HepG2 (cell line): Measurements from ENCODE around the gene SLC26A4. TPM values are rescaled to one million over a fixed set of nuclear protein-coding genes. Genes with fewer than 3 reads are reported as not detected.
A peak's percentile ranks its signal among the peaks of the same experiment; 100 is the strongest.

Experiments
- ARNT2 ChIP-seq: sonication (generic); formaldehyde crosslinking; IDR thresholded peaks from 2 replicates; pipeline ENCODE4 v1.8.0; 2022; ENCODE audit warnings: mild to moderate bottlenecking, low read depth, missing genetic modification reagents, moderate library complexity
- CBX2 ChIP-seq, 2 experiments: fragments of 200-600 bp in 1 of 2; sonication (generic); formaldehyde crosslinking in 1 of 2; IDR thresholded peaks; 2 replicates each; pipeline versions ENCODE4 v1.7.0 to v1.8.1; 2018 to 2022; ENCODE audit warnings: low read depth in 2 of 2, low read length in 1 of 2, mild to moderate bottlenecking in 1 of 2, missing genetic modification reagents in 1 of 2
- HHEX ChIP-seq: IDR thresholded peaks from 2 replicates; pipeline ENCODE4 v1.6.1; 2016; ENCODE audit warnings: control low read depth
- HMGA1 ChIP-seq: sonication (generic); formaldehyde crosslinking; conservative IDR thresholded peaks from 2 replicates; pipeline ENCODE4 v1.4.0; 2020; ENCODE audit warnings: missing genetic modification reagents
- NCOA5 ChIP-seq: sonication (generic); formaldehyde crosslinking; IDR thresholded peaks from 2 replicates; pipeline ENCODE4 v1.4.0; 2020; ENCODE audit warnings: missing genetic modification reagents
- NFYB ChIP-seq: sonication (generic); formaldehyde crosslinking; IDR thresholded peaks from 2 replicates; pipeline ENCODE4 v1.4.0; 2020; ENCODE audit warnings: missing genetic modification reagents
- THAP9 ChIP-seq: sonication (generic); formaldehyde crosslinking; IDR thresholded peaks from 2 replicates; pipeline ENCODE4; 2020; ENCODE audit warnings: missing genetic modification reagents, mild to moderate bottlenecking, borderline replicate concordance
- THRA ChIP-seq: sonication (generic); formaldehyde crosslinking; IDR thresholded peaks from 2 replicates; pipeline ENCODE4 v1.4.0; 2020; ENCODE audit warnings: missing genetic modification reagents, borderline replicate concordance
- UBTF ChIP-seq: sonication (generic); formaldehyde crosslinking; IDR thresholded peaks from 2 replicates; pipeline ENCODE4 v1.4.0; 2020; ENCODE audit warnings: mild to moderate bottlenecking, missing genetic modification reagents
- ZNF10 ChIP-seq: sonication (generic); formaldehyde crosslinking; IDR thresholded peaks from 2 replicates; pipeline ENCODE4 v1.4.0; 2020; ENCODE audit warnings: mild to moderate bottlenecking, low read depth, missing genetic modification reagents, borderline replicate concordance
- ZNF234 ChIP-seq: sonication (generic); formaldehyde crosslinking; conservative IDR thresholded peaks from 2 replicates; pipeline ENCODE4 v1.5.1; 2020; ENCODE audit warnings: mild to moderate bottlenecking, missing genetic modification reagents
- ZNF253 ChIP-seq: sonication (generic); formaldehyde crosslinking; IDR thresholded peaks from 2 replicates; pipeline ENCODE4 v1.8.0; 2022; ENCODE audit warnings: mild to moderate bottlenecking, missing genetic modification reagents, borderline replicate concordance
- ZNF704 ChIP-seq: sonication (generic); formaldehyde crosslinking; IDR thresholded peaks from 2 replicates; pipeline ENCODE4 v1.8.1; 2023; ENCODE audit warnings: mild to moderate bottlenecking, inconsistent platforms, moderate library complexity, missing genetic modification reagents, borderline replicate concordance
- ZNF737 ChIP-seq: sonication (generic); formaldehyde crosslinking; IDR thresholded peaks from 2 replicates; pipeline ENCODE4 v1.5.0; 2020; ENCODE audit warnings: missing genetic modification reagents, mild to moderate bottlenecking, borderline replicate concordance
- ZNF839 ChIP-seq: sonication (generic); formaldehyde crosslinking; IDR thresholded peaks from 2 replicates; pipeline ENCODE4 v1.4.0; 2020; ENCODE audit warnings: missing genetic modification reagents, mild to moderate bottlenecking, borderline replicate concordance
- polyA plus RNA-seq, 8 experiments: library from polyadenylated mRNA; depleted of rRNA in 3 of 8; stranded (reverse) in 7 of 8; unstranded in 1 of 8; fragments of >200 nt; fragmentation: Illumina TruSeq in 4 of 8; extraction: Trizol in 4 of 8; gene quantifications; 2 replicates each; pipeline versions ENCODE4 v1.2.1 to v1.2.3, GENCODE V29; 2011 to 2016; ENCODE audit warnings: low read depth in 4 of 8, missing spikeins in 1 of 8, mixed read lengths in 1 of 8; ENCODE audit not compliant: insufficient read depth in 1 of 8
- total RNA-seq, 5 experiments: library from RNA; depleted of rRNA; stranded (reverse); fragments of >200 nt; fragmentation: Illumina TruSeq; extraction: Trizol; gene quantifications; 2 replicates each; pipeline ENCODE4 v1.2.3, GENCODE V29; 2016; ENCODE audit warnings: low read depth in 1 of 5
- TF ChIP-seq, protein P1 (sequence below): sonication (generic); formaldehyde crosslinking; IDR thresholded peaks from 2 replicates; pipeline ENCODE4 v1.4.0; 2020; ENCODE audit warnings: mild to moderate bottlenecking, missing genetic modification reagents, borderline replicate concordance

Gene SLC26A4
- total and polyA plus RNA-seq, 2 of the 13 experiments (the other 11 are each of a cell fraction or from before 2014, with no cell fraction given), result 0.08 to 0.11 TPM

DNA sequence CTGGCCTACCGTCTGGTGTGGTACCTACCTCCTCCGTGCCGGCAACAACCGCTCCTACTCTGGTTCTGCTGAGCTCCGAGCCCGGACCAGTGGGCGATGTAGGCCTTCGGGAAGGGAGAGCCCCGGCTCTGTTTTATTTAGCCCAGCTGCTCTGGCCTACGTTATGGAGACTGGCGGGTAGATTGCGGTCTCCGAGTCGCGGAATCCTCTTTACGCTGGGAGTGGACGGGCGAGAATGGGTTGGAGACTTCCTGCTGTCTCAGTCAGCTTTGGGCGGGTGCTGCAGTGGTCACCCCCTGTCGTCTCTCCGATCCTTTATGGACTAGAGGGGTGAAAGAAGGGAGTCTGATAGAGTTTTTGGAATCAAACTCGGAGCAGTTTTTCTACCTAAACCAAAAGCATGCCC, 83.7 kb downstream of the SLC26A4 start (continued):
- TF ChIP-seq HHEX, result no peak
- TF ChIP-seq THRA (CRISPR knock-in tag), result no peak
- no peak for TF ChIP-seq CBX2 (IDR thresholded peaks at IDR 0.05; ENCODE audit: low read depth, low read length)
- no peak for TF ChIP-seq CBX2 (CRISPR knock-in tag; IDR thresholded peaks at IDR 0.05; ENCODE audit: low read depth)
- TF ChIP-seq ZNF10 (CRISPR knock-in tag), result no peak
- TF ChIP-seq ZNF253, result 0 out of 2 replicates have a peak, but pooled peaks have one; percentile 54
- no peak for TF ChIP-seq ZNF839
- TF ChIP-seq NFYB, result no peak
- no peak for TF ChIP-seq NCOA5 (CRISPR knock-in tag)
- TF ChIP-seq ARNT2 (CRISPR knock-in tag), result no peak
- peak; percentile 46 for TF ChIP-seq UBTF (CRISPR knock-in tag)
- TF ChIP-seq HMGA1 (CRISPR knock-in tag), result no peak
- TF ChIP-seq ZNF704 (CRISPR knock-in tag), result no peak
- no peak for TF ChIP-seq ZNF234 (CRISPR knock-in tag)
- no peak for TF ChIP-seq THAP9
- TF ChIP-seq, protein P1, sequence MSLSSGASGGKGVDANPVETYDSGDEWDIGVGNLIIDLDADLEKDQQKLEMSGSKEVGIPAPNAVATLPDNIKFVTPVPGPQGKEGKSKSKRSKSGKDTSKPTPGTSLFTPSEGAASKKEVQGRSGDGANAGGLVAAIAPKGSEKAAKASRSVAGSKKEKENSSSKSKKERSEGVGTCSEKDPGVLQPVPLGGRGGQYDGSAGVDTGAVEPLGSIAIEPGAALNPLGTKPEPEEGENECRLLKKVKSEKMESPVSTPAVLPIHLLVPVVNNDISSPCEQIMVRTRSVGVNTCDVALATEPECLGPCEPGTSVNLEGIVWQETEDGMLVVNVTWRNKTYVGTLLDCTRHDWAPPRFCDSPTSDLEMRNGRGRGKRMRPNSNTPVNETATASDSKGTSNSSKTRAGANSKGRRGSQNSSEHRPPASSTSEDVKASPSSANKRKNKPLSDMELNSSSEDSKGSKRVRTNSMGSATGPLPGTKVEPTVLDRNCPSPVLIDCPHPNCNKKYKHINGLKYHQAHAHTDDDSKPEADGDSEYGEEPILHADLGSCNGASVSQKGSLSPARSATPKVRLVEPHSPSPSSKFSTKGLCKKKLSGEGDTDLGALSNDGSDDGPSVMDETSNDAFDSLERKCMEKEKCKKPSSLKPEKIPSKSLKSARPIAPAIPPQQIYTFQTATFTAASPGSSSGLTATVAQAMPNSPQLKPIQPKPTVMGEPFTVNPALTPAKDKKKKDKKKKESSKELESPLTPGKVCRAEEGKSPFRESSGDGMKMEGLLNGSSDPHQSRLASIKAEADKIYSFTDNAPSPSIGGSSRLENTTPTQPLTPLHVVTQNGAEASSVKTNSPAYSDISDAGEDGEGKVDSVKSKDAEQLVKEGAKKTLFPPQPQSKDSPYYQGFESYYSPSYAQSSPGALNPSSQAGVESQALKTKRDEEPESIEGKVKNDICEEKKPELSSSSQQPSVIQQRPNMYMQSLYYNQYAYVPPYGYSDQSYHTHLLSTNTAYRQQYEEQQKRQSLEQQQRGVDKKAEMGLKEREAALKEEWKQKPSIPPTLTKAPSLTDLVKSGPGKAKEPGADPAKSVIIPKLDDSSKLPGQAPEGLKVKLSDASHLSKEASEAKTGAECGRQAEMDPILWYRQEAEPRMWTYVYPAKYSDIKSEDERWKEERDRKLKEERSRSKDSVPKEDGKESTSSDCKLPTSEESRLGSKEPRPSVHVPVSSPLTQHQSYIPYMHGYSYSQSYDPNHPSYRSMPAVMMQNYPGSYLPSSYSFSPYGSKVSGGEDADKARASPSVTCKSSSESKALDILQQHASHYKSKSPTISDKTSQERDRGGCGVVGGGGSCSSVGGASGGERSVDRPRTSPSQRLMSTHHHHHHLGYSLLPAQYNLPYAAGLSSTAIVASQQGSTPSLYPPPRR (CRISPR knock-in tag), result 0 out of 2 replicates have a peak, but pooled peaks have one; percentile 5
- TF ChIP-seq ZNF737 (CRISPR knock-in tag), result no peak
